GM19328 (cell line): Measurements from ENCODE around the gene TGIF1.
"Not testable (repeated sequence)": the region's sequence is repeated elsewhere in the genome, so short reads cannot be mapped to it uniquely, and the experiment has no call there.

Experiments
- ATAC-seq: cut with Tn5 transposase; IDR thresholded peaks from one replicate; pipeline ENCODE4 v1.9.1; 2021; ENCODE audit warnings: mild to moderate bottlenecking, moderate library complexity; ENCODE audit not compliant: unreplicated experiment

The TGIF1 gene

GRCh38 chr18:3450012-3450798, at the start of gene TGIF1:
TSS of gene TGIF1 (plus strand) at chr18:3450172. CDS start at chr18:3450490, 318 bp downstream.
- no peak for ATAC-seq

- ATAC-seq: no peak
These were observed 49.2 kb upstream of the TGIF1 start for GRCh38 chr18:3400567-3401296.

GRCh38 chr18:3401669-3402620, 48.0 kb upstream of the TGIF1 start:
- peak; percentile 87 for ATAC-seq

GRCh38 chr18:3402982-3403451, 47.0 kb upstream of the TGIF1 start:
- no peak for ATAC-seq

- no peak for ATAC-seq
These were observed 44.3 kb upstream of the TGIF1 start for GRCh38 chr18:3405713-3406112.

GRCh38 chr18:3408107-3408506, 41.9 kb upstream of the TGIF1 start:
- ATAC-seq: no peak

GRCh38 chr18:3409811-3410210, 40.2 kb upstream of the TGIF1 start:
- ATAC-seq: no peak

- no peak for ATAC-seq
These were observed 39.7 kb upstream of the TGIF1 start for GRCh38 chr18:3410273-3410672.

- ATAC-seq: not testable (repeated sequence)
These were observed 39.1 kb upstream of the TGIF1 start for GRCh38 chr18:3410876-3411275.

- no peak for ATAC-seq
These were observed 38.6 kb upstream of the TGIF1 start for GRCh38 chr18:3411327-3411726.

- no peak for ATAC-seq
These were observed 38.1 kb upstream of the TGIF1 start for GRCh38 chr18:3411854-3412268.

- ATAC-seq: not testable (repeated sequence)
These were observed 37.4 kb upstream of the TGIF1 start for GRCh38 chr18:3412528-3412927.

GRCh38 chr18:3415110-3415509, 34.9 kb upstream of the TGIF1 start:
- no peak for ATAC-seq

GRCh38 chr18:3418083-3418482, 31.9 kb upstream of the TGIF1 start:
- no peak for ATAC-seq

GRCh38 chr18:3420919-3421279, 29.1 kb upstream of the TGIF1 start:
- no peak for ATAC-seq

- no peak for ATAC-seq
These were observed 27.1 kb upstream of the TGIF1 start for GRCh38 chr18:3422905-3423304.

- no peak for ATAC-seq
These were observed 25.6 kb upstream of the TGIF1 start for GRCh38 chr18:3424280-3424890.

- ATAC-seq: no peak
These were observed 24.9 kb upstream of the TGIF1 start for GRCh38 chr18:3425030-3425429.

GRCh38 chr18:3425446-3425845, 24.5 kb upstream of the TGIF1 start:
- ATAC-seq: no peak

GRCh38 chr18:3426074-3426473, 23.9 kb upstream of the TGIF1 start:
- ATAC-seq: no peak

GRCh38 chr18:3427944-3428343, 22.0 kb upstream of the TGIF1 start:
- ATAC-seq: no peak
